ENCODE results near the gene IQCF2. TPM values are rescaled to one million over a fixed set of nuclear protein-coding genes. Genes with fewer than 3 reads are reported as not detected.
A peak's percentile ranks its signal among the peaks of the same experiment; 100 is the strongest.

The IQCF2 gene
- total and polyA plus RNA-seq, 9 of the 15 experiments (the other 6 are each of a cell fraction or from before 2014, with no cell fraction given): not detected

DNA sequence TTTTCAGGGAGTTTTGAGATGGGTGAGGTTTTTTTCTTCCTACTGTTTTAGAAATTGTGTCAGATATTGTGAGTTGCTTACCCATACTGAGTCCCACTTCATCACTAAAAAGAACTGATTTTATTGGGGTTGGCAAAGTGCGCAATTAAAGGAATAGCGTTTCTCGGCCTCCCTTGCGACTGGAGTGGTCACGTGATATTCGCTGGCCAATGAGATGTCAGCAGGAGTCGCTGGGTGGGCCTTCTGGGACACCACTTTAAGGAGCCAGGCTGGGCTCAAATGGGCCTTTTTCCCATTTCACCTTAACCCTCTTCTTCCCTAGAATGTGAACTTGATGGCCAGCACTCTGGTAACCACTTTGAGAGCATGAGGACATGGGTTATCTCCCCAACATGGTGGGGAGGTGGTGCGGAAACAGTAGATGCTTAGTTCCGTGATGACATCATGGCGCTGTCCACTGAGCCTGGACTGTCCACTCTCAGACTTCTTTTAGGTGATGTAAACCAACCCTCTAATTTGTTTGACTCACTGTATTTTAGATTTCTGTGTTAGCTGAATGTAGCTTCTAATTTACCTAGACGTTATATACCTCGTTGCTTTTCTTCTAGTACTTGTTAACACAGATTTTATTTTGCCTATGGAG lies 27.2 kb downstream of the IQCF2 start:
- intact Hi-C loops (cut with micrococcal nuclease) (no loop called here), in situ Hi-C loops (cut with MboI) (no loop called here)
- 0 out of 2 replicates have a peak overlapping the region, but pooled peaks have one; percentile 15 for H3K4me3 ChIP-seq
- DNase-seq (ENCODE audit: extremely low read depth in 1 of 4, low spot score in 3 of 4) (peak; percentile 29 to 80 (median 74)), FAIRE-seq (no peak), ATAC-seq (peak; percentile 64)
- H4K20me1 ChIP-seq (replicated peaks; ENCODE audit: control insufficient read depth, insufficient read depth, low read length): no peaks in the 10 kb centered on the region
- H3K36me3 ChIP-seq (ENCODE audit: control insufficient read depth, insufficient read depth, low read length): no peaks in the 10 kb centered on the region
- no peaks in the 10 kb centered on the region for H3K9me1 ChIP-seq (ENCODE audit: control insufficient read depth, insufficient read depth, low read length)
- no peak overlapping the region for H3K27ac ChIP-seq (ENCODE audit: extremely low read depth, low read depth, low read length)
- BruUV-seq (replicated peaks): no TSS peak
- CTCF ChIA-PET (ENCODE audit: low intra/inter-chr PET ratio): no interaction called here
- H3K4me2 ChIP-seq (ENCODE audit: insufficient read depth, low read length): peak overlapping the region; percentile 73
- 7% methylated on average over 12 of the region's 12 CpGs for WGBS (ENCODE audit: insufficient coverage, low coverage, missing lambda C conversion rate)
- no peaks in the 10 kb centered on the region for H3K79me2 ChIP-seq (ENCODE audit: control insufficient read depth, insufficient read depth, low read length)
- H3K9ac ChIP-seq (ENCODE audit: insufficient read depth in 1 of 2, low read depth in 2 of 2, low read length in 2 of 2): no peak overlapping the region
- H3K4me1 ChIP-seq (replicated peaks in 1 of 2; ENCODE audit: control insufficient read depth in 2 of 2, insufficient read depth in 2 of 2, low read length in 2 of 2): no peaks in the 10 kb centered on the region; a peak in 1 of 5 replicates
- peaks cover 0 to 5% of the 10 kb centered on the region in 2 experiments; a peak in 3 of 5 replicates for H3K27me3 ChIP-seq (ENCODE audit: control insufficient read depth in 2 of 2, insufficient read depth in 2 of 2, low read length in 2 of 2)
- POLR2A ChIA-PET: no interaction called here
- no peaks in the 10 kb centered on the region for H3K9me3 ChIP-seq (replicated peaks; ENCODE audit: control insufficient read depth, insufficient read depth, low read depth, low read length)
- H2AFZ ChIP-seq (ENCODE audit: low read depth, low read length): peak overlapping the region; percentile 89
- TF ChIP-seq, protein P1, sequence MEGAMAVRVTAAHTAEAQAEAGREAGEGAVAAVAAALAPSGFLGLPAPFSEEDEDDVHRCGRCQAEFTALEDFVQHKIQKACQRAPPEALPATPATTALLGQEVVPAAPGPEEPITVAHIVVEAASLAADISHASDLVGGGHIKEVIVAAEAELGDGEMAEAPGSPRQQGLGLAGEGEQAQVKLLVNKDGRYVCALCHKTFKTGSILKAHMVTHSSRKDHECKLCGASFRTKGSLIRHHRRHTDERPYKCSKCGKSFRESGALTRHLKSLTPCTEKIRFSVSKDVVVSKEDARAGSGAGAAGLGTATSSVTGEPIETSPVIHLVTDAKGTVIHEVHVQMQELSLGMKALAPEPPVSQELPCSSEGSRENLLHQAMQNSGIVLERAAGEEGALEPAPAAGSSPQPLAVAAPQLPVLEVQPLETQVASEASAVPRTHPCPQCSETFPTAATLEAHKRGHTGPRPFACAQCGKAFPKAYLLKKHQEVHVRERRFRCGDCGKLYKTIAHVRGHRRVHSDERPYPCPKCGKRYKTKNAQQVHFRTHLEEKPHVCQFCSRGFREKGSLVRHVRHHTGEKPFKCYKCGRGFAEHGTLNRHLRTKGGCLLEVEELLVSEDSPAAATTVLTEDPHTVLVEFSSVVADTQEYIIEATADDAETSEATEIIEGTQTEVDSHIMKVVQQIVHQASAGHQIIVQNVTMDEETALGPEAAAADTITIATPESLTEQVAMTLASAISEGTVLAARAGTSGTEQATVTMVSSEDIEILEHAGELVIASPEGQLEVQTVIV (CRISPR knock-in tag; IDR thresholded peaks at IDR 0.05; ENCODE audit: borderline replicate concordance): no peak
- TF ChIP-seq SNRNP70 (optimal IDR thresholded peaks at IDR 0.05; ENCODE audit: low read depth, low read length) (no peak), ZNF174 (CRISPR knock-in tag; IDR thresholded peaks at IDR 0.05) (no peak), FOS (IDR thresholded peaks at IDR 0.05; ENCODE audit: extremely low read depth, insufficient read length) (peak; percentile 12), BHLHE40 (IDR thresholded peaks at IDR 0.05; ENCODE audit: low read length) (no peak), BRCA1 (IDR thresholded peaks at IDR 0.05) (no peak), BRCA1 (CRISPR knock-in tag; IDR thresholded peaks at IDR 0.05) (no peak), GTF2A2 (tag; IDR thresholded peaks at IDR 0.05) (no peak)
- TF ChIP-seq, protein P2, sequence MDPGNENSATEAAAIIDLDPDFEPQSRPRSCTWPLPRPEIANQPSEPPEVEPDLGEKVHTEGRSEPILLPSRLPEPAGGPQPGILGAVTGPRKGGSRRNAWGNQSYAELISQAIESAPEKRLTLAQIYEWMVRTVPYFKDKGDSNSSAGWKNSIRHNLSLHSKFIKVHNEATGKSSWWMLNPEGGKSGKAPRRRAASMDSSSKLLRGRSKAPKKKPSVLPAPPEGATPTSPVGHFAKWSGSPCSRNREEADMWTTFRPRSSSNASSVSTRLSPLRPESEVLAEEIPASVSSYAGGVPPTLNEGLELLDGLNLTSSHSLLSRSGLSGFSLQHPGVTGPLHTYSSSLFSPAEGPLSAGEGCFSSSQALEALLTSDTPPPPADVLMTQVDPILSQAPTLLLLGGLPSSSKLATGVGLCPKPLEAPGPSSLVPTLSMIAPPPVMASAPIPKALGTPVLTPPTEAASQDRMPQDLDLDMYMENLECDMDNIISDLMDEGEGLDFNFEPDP (CRISPR knock-in tag; IDR thresholded peaks at IDR 0.05): no peak
- TF ChIP-seq, protein P3, sequence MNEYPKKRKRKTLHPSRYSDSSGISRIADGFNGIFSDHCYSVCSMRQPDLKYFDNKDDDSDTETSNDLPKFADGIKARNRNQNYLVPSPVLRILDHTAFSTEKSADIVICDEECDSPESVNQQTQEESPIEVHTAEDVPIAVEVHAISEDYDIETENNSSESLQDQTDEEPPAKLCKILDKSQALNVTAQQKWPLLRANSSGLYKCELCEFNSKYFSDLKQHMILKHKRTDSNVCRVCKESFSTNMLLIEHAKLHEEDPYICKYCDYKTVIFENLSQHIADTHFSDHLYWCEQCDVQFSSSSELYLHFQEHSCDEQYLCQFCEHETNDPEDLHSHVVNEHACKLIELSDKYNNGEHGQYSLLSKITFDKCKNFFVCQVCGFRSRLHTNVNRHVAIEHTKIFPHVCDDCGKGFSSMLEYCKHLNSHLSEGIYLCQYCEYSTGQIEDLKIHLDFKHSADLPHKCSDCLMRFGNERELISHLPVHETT (CRISPR knock-in tag; conservative IDR thresholded peaks at IDR 0.05 in 1 of 2, IDR thresholded peaks at IDR 0.05 in 1 of 2): no peak
- TF ChIP-seq, protein P4, sequence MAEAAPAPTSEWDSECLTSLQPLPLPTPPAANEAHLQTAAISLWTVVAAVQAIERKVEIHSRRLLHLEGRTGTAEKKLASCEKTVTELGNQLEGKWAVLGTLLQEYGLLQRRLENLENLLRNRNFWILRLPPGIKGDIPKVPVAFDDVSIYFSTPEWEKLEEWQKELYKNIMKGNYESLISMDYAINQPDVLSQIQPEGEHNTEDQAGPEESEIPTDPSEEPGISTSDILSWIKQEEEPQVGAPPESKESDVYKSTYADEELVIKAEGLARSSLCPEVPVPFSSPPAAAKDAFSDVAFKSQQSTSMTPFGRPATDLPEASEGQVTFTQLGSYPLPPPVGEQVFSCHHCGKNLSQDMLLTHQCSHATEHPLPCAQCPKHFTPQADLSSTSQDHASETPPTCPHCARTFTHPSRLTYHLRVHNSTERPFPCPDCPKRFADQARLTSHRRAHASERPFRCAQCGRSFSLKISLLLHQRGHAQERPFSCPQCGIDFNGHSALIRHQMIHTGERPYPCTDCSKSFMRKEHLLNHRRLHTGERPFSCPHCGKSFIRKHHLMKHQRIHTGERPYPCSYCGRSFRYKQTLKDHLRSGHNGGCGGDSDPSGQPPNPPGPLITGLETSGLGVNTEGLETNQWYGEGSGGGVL (CRISPR knock-in tag; IDR thresholded peaks at IDR 0.05): no peak
- TF ChIP-seq, protein P5, sequence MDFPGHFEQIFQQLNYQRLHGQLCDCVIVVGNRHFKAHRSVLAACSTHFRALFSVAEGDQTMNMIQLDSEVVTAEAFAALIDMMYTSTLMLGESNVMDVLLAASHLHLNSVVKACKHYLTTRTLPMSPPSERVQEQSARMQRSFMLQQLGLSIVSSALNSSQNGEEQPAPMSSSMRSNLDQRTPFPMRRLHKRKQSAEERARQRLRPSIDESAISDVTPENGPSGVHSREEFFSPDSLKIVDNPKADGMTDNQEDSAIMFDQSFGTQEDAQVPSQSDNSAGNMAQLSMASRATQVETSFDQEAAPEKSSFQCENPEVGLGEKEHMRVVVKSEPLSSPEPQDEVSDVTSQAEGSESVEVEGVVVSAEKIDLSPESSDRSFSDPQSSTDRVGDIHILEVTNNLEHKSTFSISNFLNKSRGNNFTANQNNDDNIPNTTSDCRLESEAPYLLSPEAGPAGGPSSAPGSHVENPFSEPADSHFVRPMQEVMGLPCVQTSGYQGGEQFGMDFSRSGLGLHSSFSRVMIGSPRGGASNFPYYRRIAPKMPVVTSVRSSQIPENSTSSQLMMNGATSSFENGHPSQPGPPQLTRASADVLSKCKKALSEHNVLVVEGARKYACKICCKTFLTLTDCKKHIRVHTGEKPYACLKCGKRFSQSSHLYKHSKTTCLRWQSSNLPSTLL (IDR thresholded peaks at IDR 0.05): no peak

All from K562 (cell line).